Nephron progenitor cell (in vitro differentiated cells): ENCODE data around the gene ZNF782.
A peak's percentile ranks its signal among the peaks of the same experiment; 100 is the strongest.
"Not testable (repeated sequence)": the region's sequence is repeated elsewhere in the genome, so short reads cannot be mapped to it uniquely, and the experiment has no call there.

Experiments used
- DNase-seq: peaks from one replicate; pipeline ENCODE4 v3.0.0; 2021
- H3K27ac Mint-ChIP-seq: 2 replicates; pipeline ENCODE4 v1.8.0; 2021; ENCODE audit warnings: mild to moderate bottlenecking, moderate library complexity, mixed read lengths
- H3K27me3 Mint-ChIP-seq: 2 replicates; pipeline ENCODE4 v1.8.0; 2021; ENCODE audit warnings: mild to moderate bottlenecking, low read depth, mixed read lengths; ENCODE audit not compliant: poor library complexity
- H3K36me3 Mint-ChIP-seq: 2 replicates; pipeline ENCODE4 v1.8.0; 2021; ENCODE audit warnings: low read depth, mixed read lengths
- H3K4me1 Mint-ChIP-seq: 2 replicates; pipeline ENCODE4 v1.8.0; 2021; ENCODE audit warnings: mixed read lengths
- H3K4me3 Mint-ChIP-seq: 2 replicates; pipeline ENCODE4 v1.8.0; 2021; ENCODE audit warnings: mild to moderate bottlenecking, moderate library complexity, mixed read lengths
- H3K9me3 Mint-ChIP-seq: 2 replicates; pipeline ENCODE4 v1.8.0; 2021; ENCODE audit warnings: mild to moderate bottlenecking, moderate library complexity, mixed read lengths
- CTCF ChIP-seq: fragments of 200-600 bp; sonication (generic); IDR thresholded peaks from 2 replicates; pipeline ENCODE4 v1.5.0; 2021; ENCODE audit warnings: antibody characterized with exemption

ZNF782 gene

GRCh38 chr9:96871176-96871575 is 16.9 kb upstream of the ZNF782 start:
- no peak for TF ChIP-seq CTCF
- no peak for DNase-seq
- Mint-ChIP-seq H3K4me3 (no peak overlapping the region), H3K27me3 (peaks cover 17% of the 10 kb centered on the region), H3K9me3 (peaks cover 18% of the 10 kb centered on the region), H3K36me3 (peaks cover 16% of the 10 kb centered on the region), H3K4me1 (peaks cover 23% of the 10 kb centered on the region), H3K27ac (no peak overlapping the region)

GRCh38 chr9:96868709-96869108 is 14.4 kb upstream of the ZNF782 start:
- Mint-ChIP-seq H3K9me3 (peaks cover 30% of the 10 kb centered on the region), H3K36me3 (peaks cover 25% of the 10 kb centered on the region), H3K4me1 (peaks cover 10% of the 10 kb centered on the region), H3K27ac (no peak overlapping the region), H3K4me3 (no peak overlapping the region), H3K27me3 (peaks cover 5% of the 10 kb centered on the region)
- DNase-seq = no peak
- no peak for TF ChIP-seq CTCF

- peaks cover 33% of the 10 kb centered on the region for H3K9me3 Mint-ChIP-seq
- H3K36me3 Mint-ChIP-seq = peaks cover 25% of the 10 kb centered on the region
- DNase-seq = no peak
- peaks cover 10% of the 10 kb centered on the region for H3K4me1 Mint-ChIP-seq
- no peaks in the 10 kb centered on the region for H3K27me3 Mint-ChIP-seq
- TF ChIP-seq CTCF = no peak
- no peak overlapping the region for H3K4me3 Mint-ChIP-seq
- H3K27ac Mint-ChIP-seq = peak overlapping the region; percentile 18
Measured at GRCh38 chr9:96867079-96867804, 12.9 kb upstream of the ZNF782 start.

- DNase-seq, H3K27me3 Mint-ChIP-seq, H3K4me3 Mint-ChIP-seq, H3K27ac Mint-ChIP-seq: not testable (repeated sequence)
- Mint-ChIP-seq H3K36me3 (peaks cover 25% of the 10 kb centered on the region), H3K4me1 (peaks cover 10% of the 10 kb centered on the region), H3K9me3 (peaks cover 33% of the 10 kb centered on the region)
Measured at GRCh38 chr9:96865240-96865639, 10.9 kb upstream of the ZNF782 start.

GRCh38 chr9:96859461-96860198 is 5.3 kb upstream of the ZNF782 start:
- Mint-ChIP-seq H3K4me1 (peaks cover 28% of the 10 kb centered on the region), H3K4me3 (no peak overlapping the region), H3K27me3 (peaks cover 5% of the 10 kb centered on the region), H3K27ac (no peak overlapping the region), H3K9me3 (peaks cover 4% of the 10 kb centered on the region), H3K36me3 (no peaks in the 10 kb centered on the region)
- DNase-seq = no peak
- TF ChIP-seq CTCF = no peak

- Mint-ChIP-seq H3K4me3 (no peak overlapping the region), H3K36me3 (no peaks in the 10 kb centered on the region), H3K27ac (no peak overlapping the region), H3K9me3 (peaks cover 3% of the 10 kb centered on the region), H3K27me3 (peaks cover 5% of the 10 kb centered on the region), H3K4me1 (peaks cover 32% of the 10 kb centered on the region)
- no peak for DNase-seq
- TF ChIP-seq CTCF = no peak
Measured at GRCh38 chr9:96858670-96859069, 4.4 kb upstream of the ZNF782 start.
